Retinal pigment epithelial cell (primary cell): ENCODE measurements around the gene EYA4.

Experiments
- DNase-seq: peaks from one replicate; pipeline ENCODE4 v3.0.0-alpha.2; 2010; ENCODE audit warnings: low read depth
- H3K4me3 ChIP-seq: 2 replicates; pipeline ENCODE4 v1.5.1; 2011; ENCODE audit warnings: mild to moderate bottlenecking, low read length, control low read depth, moderate library complexity
- TF ChIP-seq, protein P1 (sequence below): conservative IDR thresholded peaks from 2 replicates; pipeline ENCODE4 v1.5.1; 2011; ENCODE audit warnings: low read depth, low read length, control low read depth, inconsistent platforms

Gene EYA4

DNA sequence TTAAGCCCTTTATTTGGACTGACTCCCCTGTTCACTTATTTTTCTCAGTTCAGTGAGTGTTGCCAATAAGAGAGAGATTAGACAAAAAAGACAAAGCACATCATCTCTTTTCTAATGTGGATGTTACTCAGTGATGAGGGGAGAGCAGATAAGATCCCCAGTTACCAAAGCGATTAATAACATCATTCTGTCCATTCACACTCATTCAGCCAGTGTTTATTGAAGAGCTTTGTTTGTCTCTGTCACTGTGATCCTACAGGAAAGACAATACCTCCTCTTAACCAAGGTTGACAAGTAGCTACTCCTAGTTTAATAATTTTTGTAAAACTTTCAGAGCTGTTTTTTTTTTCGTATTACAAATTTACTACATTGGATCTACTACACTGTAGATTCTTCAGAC lies 163.0 kb downstream of the EYA4 start:
- DNase-seq, result no peak
- H3K4me3 ChIP-seq, result no peak overlapping the region
- TF ChIP-seq, protein P1, sequence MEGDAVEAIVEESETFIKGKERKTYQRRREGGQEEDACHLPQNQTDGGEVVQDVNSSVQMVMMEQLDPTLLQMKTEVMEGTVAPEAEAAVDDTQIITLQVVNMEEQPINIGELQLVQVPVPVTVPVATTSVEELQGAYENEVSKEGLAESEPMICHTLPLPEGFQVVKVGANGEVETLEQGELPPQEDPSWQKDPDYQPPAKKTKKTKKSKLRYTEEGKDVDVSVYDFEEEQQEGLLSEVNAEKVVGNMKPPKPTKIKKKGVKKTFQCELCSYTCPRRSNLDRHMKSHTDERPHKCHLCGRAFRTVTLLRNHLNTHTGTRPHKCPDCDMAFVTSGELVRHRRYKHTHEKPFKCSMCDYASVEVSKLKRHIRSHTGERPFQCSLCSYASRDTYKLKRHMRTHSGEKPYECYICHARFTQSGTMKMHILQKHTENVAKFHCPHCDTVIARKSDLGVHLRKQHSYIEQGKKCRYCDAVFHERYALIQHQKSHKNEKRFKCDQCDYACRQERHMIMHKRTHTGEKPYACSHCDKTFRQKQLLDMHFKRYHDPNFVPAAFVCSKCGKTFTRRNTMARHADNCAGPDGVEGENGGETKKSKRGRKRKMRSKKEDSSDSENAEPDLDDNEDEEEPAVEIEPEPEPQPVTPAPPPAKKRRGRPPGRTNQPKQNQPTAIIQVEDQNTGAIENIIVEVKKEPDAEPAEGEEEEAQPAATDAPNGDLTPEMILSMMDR, result no peak

DNA sequence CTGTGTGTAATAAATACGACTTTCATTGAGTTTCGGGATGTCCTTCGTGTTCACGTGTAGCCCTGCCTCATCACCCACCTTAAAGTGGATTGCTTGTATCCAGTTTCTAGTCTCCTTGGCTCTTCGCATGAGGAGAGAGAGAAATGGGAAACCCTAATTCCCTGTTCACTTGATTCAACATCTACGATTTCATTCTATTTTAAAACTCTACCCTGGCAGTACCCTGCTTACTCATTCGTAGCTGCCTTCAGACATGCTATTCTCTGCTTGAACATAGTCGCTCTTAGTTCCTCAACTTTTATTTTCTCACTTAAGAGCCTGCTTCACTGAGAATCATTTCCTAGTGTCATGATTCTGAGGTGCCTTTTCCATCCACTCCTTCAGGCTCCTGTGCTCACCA lies 163.6 kb downstream of the EYA4 start:
- H3K4me3 ChIP-seq, result no peak overlapping the region
- TF ChIP-seq, protein P1, result no peak
- DNase-seq, result no peak

DNA sequence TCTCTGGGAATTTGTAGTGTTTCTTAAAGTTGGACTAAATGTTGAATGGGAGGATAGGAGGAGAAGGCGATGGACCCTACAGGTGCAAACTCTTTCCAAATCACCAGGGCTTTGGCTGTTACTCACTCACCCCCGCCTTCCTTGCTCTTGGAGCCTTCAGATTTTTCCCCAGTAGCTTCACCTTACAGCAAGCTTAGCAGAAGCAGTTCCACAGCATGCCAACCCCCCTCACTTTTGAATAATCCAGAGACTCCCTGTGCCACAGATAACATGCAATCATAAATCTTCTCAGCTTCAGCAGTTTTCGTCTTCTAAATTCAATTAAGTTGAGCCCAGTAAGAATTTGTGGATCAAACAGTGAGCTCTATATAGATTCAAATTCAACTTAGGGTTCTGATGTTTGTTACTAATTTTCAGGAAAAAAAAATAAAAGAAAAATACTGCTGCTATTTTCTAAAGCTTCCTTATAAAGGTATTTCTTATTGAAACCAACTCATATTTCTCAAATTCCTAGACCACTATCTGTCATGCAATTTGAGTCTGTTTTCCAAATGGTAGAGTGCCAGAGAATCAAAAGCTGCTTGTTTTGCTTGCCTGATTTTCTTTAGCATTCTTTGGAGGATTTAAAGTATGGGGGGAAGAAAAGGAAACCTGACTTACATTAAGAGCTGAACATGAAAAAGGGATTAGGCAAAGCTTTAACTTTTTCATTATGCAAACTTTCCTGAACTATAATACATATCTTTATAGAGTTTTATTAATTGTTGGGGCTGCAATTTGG lies 166.4 kb downstream of the EYA4 start:
- TF ChIP-seq, protein P1, result no peak
- peak; percentile 83 for DNase-seq
- no peak overlapping the region for H3K4me3 ChIP-seq

GRCh38 chr6:133408132-133408531 lies 167.0 kb downstream of the EYA4 start:
- TF ChIP-seq, protein P1, result no peak
- DNase-seq, result no peak
- H3K4me3 ChIP-seq, result no peak overlapping the region

- no peak overlapping the region for H3K4me3 ChIP-seq
- DNase-seq, result no peak
- TF ChIP-seq, protein P1, result no peak
These were observed 167.4 kb downstream of the EYA4 start for GRCh38 chr6:133408543-133408942.

DNA sequence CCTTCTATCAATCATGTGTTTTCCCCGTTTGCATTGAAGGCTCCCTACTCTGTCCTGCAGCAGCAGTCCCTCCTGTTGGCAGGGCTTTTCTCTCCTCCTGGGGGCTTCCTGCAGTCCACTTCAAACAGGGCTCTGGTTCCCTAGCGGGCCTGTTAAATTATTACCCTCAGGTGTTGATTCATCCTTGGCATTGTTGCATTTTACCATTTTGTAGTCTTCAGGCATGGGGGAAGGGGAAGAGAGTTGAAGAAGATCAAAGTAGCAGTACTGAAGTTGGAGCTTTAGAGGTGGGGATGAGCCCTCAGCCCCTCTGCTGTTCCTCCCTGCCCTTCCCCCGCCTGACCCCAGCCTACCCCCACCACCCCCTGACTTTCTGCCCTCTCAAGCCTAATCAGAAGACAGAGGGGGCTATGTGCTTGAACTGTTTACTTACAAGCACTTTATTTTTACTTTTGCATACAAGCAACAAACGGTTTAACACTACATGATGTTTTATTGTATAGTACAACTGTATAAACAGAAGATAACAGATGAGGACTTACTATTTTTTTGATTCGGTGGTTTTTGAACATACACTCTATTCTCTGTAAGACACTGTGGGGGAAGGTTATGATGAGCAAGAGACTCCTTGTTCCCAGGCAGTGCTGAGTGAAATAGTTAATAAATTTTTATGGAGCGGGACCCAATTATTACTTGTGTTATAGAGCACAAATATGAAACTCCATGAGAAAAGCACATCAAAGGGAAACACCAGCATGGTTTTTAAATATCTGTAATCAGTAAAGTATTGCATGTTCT lies 169.7 kb downstream of the EYA4 start:
- TF ChIP-seq, protein P1, result no peak
- no peak overlapping the region for H3K4me3 ChIP-seq
- no peak for DNase-seq
